GM23338 (cell line): ENCODE data around the gene MYO1E. TPM values are rescaled to one million over a fixed set of nuclear protein-coding genes. Genes with fewer than 3 reads are reported as not detected.

Experiments used
- ATAC-seq: fragments of 200-7000 bp; cut with Tn5 transposase; 3 replicates; pipeline ENCODE4 v1.9.1; 2020
- DNase-seq: peaks from one replicate; pipeline ENCODE4 v3.0.0-alpha.2; 2015; ENCODE audit warnings: low spot score
- H2AFZ ChIP-seq: fragments of 200-600 bp; sonication (generic); 2 replicates; pipeline ENCODE4 v1.8.0; 2016; ENCODE audit warnings: antibody characterized with exemption, mild to moderate bottlenecking, moderate library complexity
- H3F3A ChIP-seq: fragments of 200-600 bp; sonication (generic); replicated peaks from 2 replicates; pipeline ENCODE4 v1.8.0; 2017; ENCODE audit warnings: antibody characterized with exemption, mixed run types, low read depth
- H3K27ac ChIP-seq: fragments of 200-600 bp; sonication (generic); 2 replicates; pipeline ENCODE4 v1.6.1; 2016; ENCODE audit warnings: low read depth
- H3K27me3 ChIP-seq: fragments of 200-600 bp; sonication (generic); 2 replicates; pipeline ENCODE4 v1.8.0; 2016; ENCODE audit warnings: mild to moderate bottlenecking, mixed run types, moderate library complexity; ENCODE audit not compliant: insufficient read depth
- H3K36me3 ChIP-seq: fragments of 200-600 bp; sonication (generic); 2 replicates; pipeline ENCODE4 v1.8.0; 2016; ENCODE audit warnings: mild to moderate bottlenecking; ENCODE audit not compliant: insufficient read depth
- H3K4me1 ChIP-seq: fragments of 200-600 bp; sonication (generic); 2 replicates; pipeline ENCODE4 v1.8.0; 2016; ENCODE audit warnings: mild to moderate bottlenecking, moderate library complexity; ENCODE audit not compliant: insufficient read depth
- H3K4me2 ChIP-seq: fragments of 200-600 bp; sonication (generic); 2 replicates; pipeline ENCODE4 v1.7.1; 2017; ENCODE audit warnings: mixed run types
- H3K4me3 ChIP-seq: fragments of 200-600 bp; sonication (generic); 2 replicates; pipeline ENCODE4 v1.6.1; 2016; ENCODE audit warnings: mixed run types
- H3K79me2 ChIP-seq: fragments of 200-600 bp; sonication (generic); replicated peaks from 2 replicates; pipeline ENCODE4 v1.8.0; 2017; ENCODE audit warnings: mild to moderate bottlenecking; ENCODE audit not compliant: insufficient read depth
- H3K9me2 ChIP-seq: fragments of 200-600 bp; sonication (generic); 2 replicates; pipeline ENCODE4 v1.8.0; 2017; ENCODE audit not compliant: insufficient read depth
- H4K20me1 ChIP-seq: fragments of 200-600 bp; sonication (generic); replicated peaks from 2 replicates; pipeline ENCODE4 v1.8.0; 2017; ENCODE audit warnings: mild to moderate bottlenecking; ENCODE audit not compliant: insufficient read depth
- H3K27ac Mint-ChIP-seq: 2 replicates; pipeline ENCODE4 v1.8.0; 2020; ENCODE audit warnings: inconsistent platforms, mild to moderate bottlenecking, moderate library complexity, mixed read lengths
- H3K27me3 Mint-ChIP-seq: 3 replicates; pipeline ENCODE4 v1.8.0; 2022; ENCODE audit warnings: low read depth, mild to moderate bottlenecking, moderate library complexity, mixed read lengths, inconsistent platforms; ENCODE audit not compliant: insufficient read depth, poor library complexity
- H3K36me3 Mint-ChIP-seq: 3 replicates; pipeline ENCODE4 v1.8.0; 2021; ENCODE audit warnings: low read depth, mild to moderate bottlenecking, inconsistent platforms, moderate library complexity, mixed read lengths
- H3K4me1 Mint-ChIP-seq: 3 replicates; pipeline ENCODE4 v1.8.0; 2020; ENCODE audit warnings: mild to moderate bottlenecking, inconsistent platforms, mixed read lengths
- H3K4me3 Mint-ChIP-seq: 3 replicates; pipeline ENCODE4 v1.8.0; 2021; ENCODE audit warnings: moderate library complexity, mild to moderate bottlenecking, inconsistent platforms, mixed read lengths
- H3K9me3 Mint-ChIP-seq: 3 replicates; pipeline ENCODE4 v1.8.0; 2020; ENCODE audit warnings: moderate library complexity, mild to moderate bottlenecking, inconsistent platforms, mixed read lengths
- CREB1 ChIP-seq: fragments of 250-450 bp; sonication (Bioruptor Pico); IDR thresholded peaks from 2 replicates; pipeline ENCODE4 v1.5.0; 2020; ENCODE audit warnings: low read depth, mild to moderate bottlenecking, moderate library complexity
- CTCF ChIP-seq, 2 experiments: fragments of 200-600 bp in 1 of 2; sonication (generic) in 1 of 2; conservative IDR thresholded peaks; 2 replicates each; pipeline versions ENCODE4 v1.5.1 to v1.6.1; 2016 to 2017; ENCODE audit warnings: antibody characterized with exemption in 2 of 2, low read depth in 2 of 2, mild to moderate bottlenecking in 2 of 2, moderate library complexity in 1 of 2
- EZH2 ChIP-seq: fragments of 200-600 bp; sonication (generic); IDR thresholded peaks from one replicate; pipeline ENCODE4 v1.8.0; 2017; ENCODE audit warnings: antibody characterized with exemption, mild to moderate bottlenecking, low read depth; ENCODE audit not compliant: unreplicated experiment
- EZH2phosphoT487 ChIP-seq: fragments of 200-600 bp; sonication (generic); IDR thresholded peaks from one replicate; pipeline ENCODE4 v1.8.1; 2018; ENCODE audit warnings: antibody characterized with exemption; ENCODE audit not compliant: unreplicated experiment
- JUNB ChIP-seq: IDR thresholded peaks from one replicate; pipeline ENCODE4 v1.6.1; 2016; ENCODE audit warnings: antibody characterized with exemption; ENCODE audit not compliant: unreplicated experiment
- NANOG ChIP-seq: IDR thresholded peaks from 2 replicates; pipeline ENCODE4 v1.6.1; 2016; ENCODE audit warnings: antibody characterized with exemption, borderline replicate concordance
- POLR2AphosphoS5 ChIP-seq: IDR thresholded peaks from 2 replicates; pipeline ENCODE4 v1.6.1; 2016; ENCODE audit warnings: antibody characterized with exemption, low read depth
- REST ChIP-seq: IDR thresholded peaks from one replicate; pipeline ENCODE4 v1.6.1; 2018; ENCODE audit warnings: antibody characterized with exemption; ENCODE audit not compliant: unreplicated experiment
- STAT1 ChIP-seq: IDR thresholded peaks from one replicate; pipeline ENCODE4 v1.6.1; 2016; ENCODE audit warnings: antibody characterized with exemption; ENCODE audit not compliant: unreplicated experiment
- ZNF114 ChIP-seq: fragments of 250-450 bp; sonication (Bioruptor Pico); IDR thresholded peaks from 2 replicates; pipeline ENCODE4 v1.5.0; 2020; ENCODE audit warnings: mild to moderate bottlenecking, moderate library complexity
- ZNF331 ChIP-seq: fragments of 250-450 bp; sonication (Bioruptor Pico); IDR thresholded peaks from 2 replicates; pipeline ENCODE4 v1.5.0; 2020; ENCODE audit warnings: low read depth, mild to moderate bottlenecking, moderate library complexity
- ZNF462 ChIP-seq: fragments of 250-450 bp; sonication (Bioruptor Pico); IDR thresholded peaks from 2 replicates; pipeline ENCODE4 v1.5.0; 2020; ENCODE audit warnings: mild to moderate bottlenecking, moderate library complexity
- polyA plus RNA-seq: library from polyadenylated mRNA; unstranded; fragments of >200 nt; fragmentation: Nextera tagmentation; extraction: Ambion mirVana; gene quantifications from 2 replicates; pipeline ENCODE4 v1.2.1, GENCODE V29; 2016
- total RNA-seq: library from RNA; depleted of rRNA; stranded (reverse); fragments of >200 nt; shearing (Covaris generic); gene quantifications from 2 replicates; pipeline ENCODE4 v1.2.3, GENCODE V29; 2014

MYO1E gene
- total and polyA plus RNA-seq, 2 experiments from 2014 or later, result 68.3 to 131 TPM

- Histone ChIP-seq H2AFZ (no peak overlapping the region), H3K27me3 (no peaks in the 10 kb centered on the region), H3K79me2 (no peaks in the 10 kb centered on the region), H3F3A (no peaks in the 10 kb centered on the region), H3K27ac (no peak overlapping the region), H3K4me1 (no peaks in the 10 kb centered on the region), H4K20me1 (no peaks in the 10 kb centered on the region), H3K4me3 (no peak overlapping the region), H3K4me2 (no peak overlapping the region), H3K36me3 (no peaks in the 10 kb centered on the region), H3K9me2 (0 out of 2 replicates have a peak, but pooled peaks cover 2% of the 10 kb centered on the region)
- no peaks in the 10 kb centered on the region for H3K36me3 Mint-ChIP-seq
- DNase-seq (no peak), ATAC-seq (no peak)
- H3K4me3 Mint-ChIP-seq, result no peak overlapping the region
- TF ChIP-seq CREB1 (CRISPR knock-in tag), result no peak
- TF ChIP-seq EZH2, result no peak
- TF ChIP-seq JUNB, result no peak
- no peak for TF ChIP-seq ZNF331 (CRISPR knock-in tag)
- no peak for TF ChIP-seq REST
- no peak for TF ChIP-seq STAT1
- TF ChIP-seq ZNF114 (CRISPR knock-in tag), result no peak
- TF ChIP-seq CTCF (conservative IDR thresholded peaks at IDR 0.05; ENCODE audit: low read depth in 2 of 2), result no peak
- TF ChIP-seq POLR2AphosphoS5, result no peak
- TF ChIP-seq NANOG, result no peak
- TF ChIP-seq EZH2phosphoT487, result no peak
- TF ChIP-seq ZNF462 (CRISPR knock-in tag), result no peak
- H3K4me1 Mint-ChIP-seq, result peaks cover 2% of the 10 kb centered on the region; the same call in 1 of the 3 replicates
- H3K27me3 Mint-ChIP-seq, result peaks cover 2% of the 10 kb centered on the region
- H3K27ac Mint-ChIP-seq, result no peak overlapping the region
- H3K9me3 Mint-ChIP-seq, result no peaks in the 10 kb centered on the region
These were observed 40.9 kb upstream of the MYO1E start for GRCh38 chr15:59413577-59413976.
